CD14-positive monocyte (primary cell): Measurements from ENCODE around the gene DDX5. TPM values are rescaled to one million over a fixed set of nuclear protein-coding genes. Genes with fewer than 3 reads are reported as not detected.
A peak's percentile ranks its signal among the peaks of the same experiment; 100 is the strongest.

Experiments used
- DNase-seq, 3 donors: peaks; one replicate each; pipeline ENCODE4 v3.0.0-alpha.2; 2011 to 2022
- H2AFZ ChIP-seq: 2 replicates; pipeline ENCODE4 v1.6.0; 2012; ENCODE audit warnings: mild to moderate bottlenecking, low read depth, low read length, inconsistent platforms; ENCODE audit not compliant: insufficient read depth, poor library complexity, severe bottlenecking
- H3K27ac ChIP-seq, 2 donors: 1 replicate in 1 of 2; 2 replicates in 1 of 2; pipeline ENCODE4 v1.5.1; 2012 to 2013; ENCODE audit warnings: low read length in 2 of 2, control low read depth in 1 of 2, inconsistent platforms in 1 of 2, low read depth in 1 of 2, mild to moderate bottlenecking in 1 of 2
- H3K27me3 ChIP-seq, 2 donors: one replicate each; pipeline versions ENCODE4 v1.6.0 to v1.6.1; 2011 to 2013; ENCODE audit warnings: low read length in 2 of 2; ENCODE audit not compliant: control insufficient read depth in 2 of 2, insufficient read depth in 2 of 2
- H3K36me3 ChIP-seq, 2 donors: replicated peaks in 1 of 2; 1 replicate in 1 of 2; 2 replicates in 1 of 2; pipeline versions ENCODE4 v1.5.1 to v1.6.1; 2012 to 2013; ENCODE audit warnings: low read length in 2 of 2, control low read depth in 1 of 2, inconsistent platforms in 1 of 2, mild to moderate bottlenecking in 1 of 2; ENCODE audit not compliant: insufficient read depth in 2 of 2, control insufficient read depth in 1 of 2
- H3K4me1 ChIP-seq, 2 donors: 1 replicate in 1 of 2; 2 replicates in 1 of 2; pipeline versions ENCODE4 v1.5.1 to v1.6.1; 2012 to 2013; ENCODE audit warnings: low read length in 2 of 2, control low read depth in 1 of 2, inconsistent platforms in 1 of 2, mild to moderate bottlenecking in 1 of 2, moderate library complexity in 1 of 2; ENCODE audit not compliant: insufficient read depth in 2 of 2, control insufficient read depth in 1 of 2
- H3K4me2 ChIP-seq: replicated peaks from 2 replicates; pipeline ENCODE3; 2012; ENCODE audit warnings: low read length, moderate library complexity, mild to moderate bottlenecking; ENCODE audit not compliant: poor library complexity, severe bottlenecking; ENCODE audit errors: extremely low read depth
- H3K4me3 ChIP-seq, 3 experiments: fragments of 200-600 bp in 1 of 3; sonication (generic) in 1 of 3; replicated peaks in 1 of 3; 1 replicate in 2 of 3; 2 replicates in 1 of 3; pipeline ENCODE4 v1.5.1; 2011 to 2013; ENCODE audit warnings: low read length in 3 of 3, mild to moderate bottlenecking in 3 of 3, control low read depth in 2 of 3, low read depth in 2 of 3, inconsistent platforms in 1 of 3, moderate library complexity in 1 of 3
- H3K79me2 ChIP-seq: 2 replicates; pipeline ENCODE4 v1.6.0; 2012; ENCODE audit warnings: mild to moderate bottlenecking, control low read depth, inconsistent platforms, low read length, moderate library complexity; ENCODE audit not compliant: insufficient read depth
- H3K9ac ChIP-seq: 2 replicates; pipeline ENCODE4 v1.6.0; 2017; ENCODE audit warnings: low read length, mild to moderate bottlenecking; ENCODE audit not compliant: insufficient read depth, poor library complexity, severe bottlenecking
- H3K9me3 ChIP-seq, 2 donors: replicated peaks in 1 of 2; 1 replicate in 1 of 2; 2 replicates in 1 of 2; pipeline versions ENCODE4 v1.5.1 to v1.6.1; 2012 to 2013; ENCODE audit warnings: low read length in 2 of 2, control low read depth in 1 of 2; ENCODE audit not compliant: control insufficient read depth in 1 of 2, insufficient read depth in 1 of 2
- H4K20me1 ChIP-seq: 2 replicates; pipeline ENCODE4 v1.6.0; 2012; ENCODE audit warnings: mild to moderate bottlenecking, low read length, control low read depth, moderate library complexity; ENCODE audit not compliant: insufficient read depth
- H3K27ac Mint-ChIP-seq, 7 donors: one replicate each; pipeline ENCODE4 v1.8.0; 2020; ENCODE audit warnings: mild to moderate bottlenecking in 7 of 7, mixed read lengths in 7 of 7, moderate library complexity in 6 of 7, inconsistent platforms in 2 of 7
- H3K27me3 Mint-ChIP-seq, 3 donors: one replicate each; pipeline ENCODE4 v1.8.0; 2021 to 2022; ENCODE audit warnings: low read depth in 3 of 3, mild to moderate bottlenecking in 3 of 3, mixed read lengths in 3 of 3, moderate library complexity in 3 of 3, inconsistent platforms in 1 of 3
- H3K36me3 Mint-ChIP-seq, 2 donors: one replicate each; pipeline ENCODE4 v1.8.0; 2020; ENCODE audit warnings: mixed read lengths in 2 of 2, inconsistent platforms in 1 of 2, mild to moderate bottlenecking in 1 of 2
- H3K4me1 Mint-ChIP-seq: one replicate; pipeline ENCODE4 v1.8.0; 2020; ENCODE audit warnings: mild to moderate bottlenecking, mixed read lengths
- H3K4me3 Mint-ChIP-seq, 2 donors: one replicate each; pipeline ENCODE4 v1.8.0; 2020; ENCODE audit warnings: mild to moderate bottlenecking in 2 of 2, mixed read lengths in 2 of 2, moderate library complexity in 1 of 2
- H3K9me3 Mint-ChIP-seq, 7 donors: one replicate each; pipeline ENCODE4 v1.8.0; 2020 to 2022; ENCODE audit warnings: mixed read lengths in 7 of 7, mild to moderate bottlenecking in 6 of 7, moderate library complexity in 6 of 7, inconsistent platforms in 2 of 7
- WGBS: methylation state at CpG from one replicate; pipeline ENCODE4 v1.1.5; 2013; ENCODE audit warnings: missing lambda C conversion rate; ENCODE audit not compliant: insufficient coverage; 5-methylcytosine and 5-hydroxymethylcytosine counted together
- intact Hi-C, 2 donors: fragments of 100-400 bp; cut with micrococcal nuclease; formaldehyde crosslinking; loops; one replicate each; pipeline versions ENCODE4 v1.15.0 to v1.15.1; 2023
- polyA plus RNA-seq, 3 donors: library from polyadenylated mRNA; depleted of rRNA in 1 of 3; unstranded in 2 of 3; stranded (reverse) in 1 of 3; fragments of 300-500 nt in 2 of 3; fragments of >200 nt in 1 of 3; fragmentation: Illumina TruSeq in 2 of 3; gene quantifications; 1 replicate in 2 of 3; 2 replicates in 1 of 3; pipeline ENCODE4 v1.2.3, GENCODE V29; 2012 to 2021
- TF ChIP-seq, protein P1 (sequence below): fragments of 200-600 bp; IDR thresholded peaks from one replicate; pipeline ENCODE4 v1.8.0; 2022; ENCODE audit warnings: antibody characterized with exemption, mild to moderate bottlenecking

Gene DDX5
- polyA plus RNA-seq, 3 donors, result 642 to 2,061 (median 777) TPM

DNA sequence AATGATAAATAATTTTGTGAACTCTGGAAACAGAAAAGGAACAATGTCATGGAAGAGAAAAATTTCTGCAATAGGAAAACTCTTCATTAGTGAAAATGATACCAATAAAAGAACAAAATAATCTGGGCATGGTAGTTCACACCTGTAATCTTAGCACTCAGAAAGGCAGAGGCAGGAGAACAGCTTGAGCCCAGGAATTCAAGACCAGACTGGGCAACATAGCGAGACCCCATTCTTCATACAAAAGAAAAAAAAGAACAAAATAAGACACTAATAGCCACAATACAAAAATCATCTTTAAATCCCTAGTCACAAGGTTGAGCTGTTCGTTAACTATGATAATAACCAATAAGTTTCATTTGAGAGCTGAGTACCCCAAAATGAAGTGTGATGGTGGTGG lies 17.8 kb downstream of the DDX5 start:
- H3K36me3 Mint-ChIP-seq, result peaks cover 59 to 81% of the 10 kb centered on the region in 2 donors
- H3K27me3 Mint-ChIP-seq, result peaks cover 0 to 3% (median 1%) of the 10 kb centered on the region in 3 donors
- intact Hi-C loops, result loop anchor here in 1 of 2 donors (5.0 kb wide), 1 partner anchor 181 kb away; no protein-coding TSS in a partner anchor
- TF ChIP-seq, protein P1, sequence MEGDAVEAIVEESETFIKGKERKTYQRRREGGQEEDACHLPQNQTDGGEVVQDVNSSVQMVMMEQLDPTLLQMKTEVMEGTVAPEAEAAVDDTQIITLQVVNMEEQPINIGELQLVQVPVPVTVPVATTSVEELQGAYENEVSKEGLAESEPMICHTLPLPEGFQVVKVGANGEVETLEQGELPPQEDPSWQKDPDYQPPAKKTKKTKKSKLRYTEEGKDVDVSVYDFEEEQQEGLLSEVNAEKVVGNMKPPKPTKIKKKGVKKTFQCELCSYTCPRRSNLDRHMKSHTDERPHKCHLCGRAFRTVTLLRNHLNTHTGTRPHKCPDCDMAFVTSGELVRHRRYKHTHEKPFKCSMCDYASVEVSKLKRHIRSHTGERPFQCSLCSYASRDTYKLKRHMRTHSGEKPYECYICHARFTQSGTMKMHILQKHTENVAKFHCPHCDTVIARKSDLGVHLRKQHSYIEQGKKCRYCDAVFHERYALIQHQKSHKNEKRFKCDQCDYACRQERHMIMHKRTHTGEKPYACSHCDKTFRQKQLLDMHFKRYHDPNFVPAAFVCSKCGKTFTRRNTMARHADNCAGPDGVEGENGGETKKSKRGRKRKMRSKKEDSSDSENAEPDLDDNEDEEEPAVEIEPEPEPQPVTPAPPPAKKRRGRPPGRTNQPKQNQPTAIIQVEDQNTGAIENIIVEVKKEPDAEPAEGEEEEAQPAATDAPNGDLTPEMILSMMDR, result no peak
- H3K4me1 Mint-ChIP-seq, result peaks cover 6% of the 10 kb centered on the region
- Histone ChIP-seq H3K4me3 (no peak overlapping the region), H4K20me1 (no peaks in the 10 kb centered on the region), H3K9me3 (no peaks in the 10 kb centered on the region), H3K4me1 (peaks cover 7 to 8% of the 10 kb centered on the region in 2 donors), H3K4me2 (no peak overlapping the region), H3K36me3 (peaks cover 65 to 88% of the 10 kb centered on the region in 2 donors), H2AFZ (no peak overlapping the region), H3K27me3 (no peaks in the 10 kb centered on the region), H3K9ac (no peak overlapping the region), H3K79me2 (peaks cover 28% of the 10 kb centered on the region), H3K27ac (no peak overlapping the region)
- no CpG with 5 or more reads among the region's 2 CpGs for WGBS
- H3K4me3 Mint-ChIP-seq, result no peak overlapping the region
- DNase-seq, result no peak
- H3K9me3 Mint-ChIP-seq, result no peaks in the 10 kb centered on the region
- H3K27ac Mint-ChIP-seq, result peak overlapping the region in 2 of 7 donors; percentile 30 to 41

GRCh38 chr17:64484380-64484779 lies 21.7 kb downstream of the DDX5 start:
- H3K27ac Mint-ChIP-seq, result peak overlapping the region in 4 of 7 donors; percentile 48 to 81 (median 68)
- H3K4me1 ChIP-seq, result peaks cover 5% of the 10 kb centered on the region in 2 donors

More at GRCh38 chr17:64484380-64484779, 21.7 kb downstream of the DDX5 start:
- H3K36me3 Mint-ChIP-seq, result peaks cover 55 to 83% of the 10 kb centered on the region in 2 donors
- Histone ChIP-seq H3K9me3 (no peaks in the 10 kb centered on the region), H2AFZ (no peak overlapping the region), H3K4me2 (no peak overlapping the region), H3K9ac (no peak overlapping the region), H3K36me3 (peaks cover 63 to 88% of the 10 kb centered on the region in 2 donors), H3K79me2 (no peaks in the 10 kb centered on the region), H4K20me1 (no peaks in the 10 kb centered on the region), H3K4me3 (no peak overlapping the region), H3K27ac (peak overlapping the region in 1 of 2 donors; percentile 6), H3K27me3 (no peaks in the 10 kb centered on the region)
- TF ChIP-seq, protein P1, result no peak
- H3K4me1 Mint-ChIP-seq, result peaks cover 6% of the 10 kb centered on the region
- H3K9me3 Mint-ChIP-seq, result no peaks in the 10 kb centered on the region
- 80% methylated on average over 1 of the region's 3 CpGs for WGBS
- intact Hi-C loops, result no loop called here
- DNase-seq, result no peak
- H3K27me3 Mint-ChIP-seq, result peaks cover 0 to 3% (median 1%) of the 10 kb centered on the region in 3 donors
- H3K4me3 Mint-ChIP-seq, result no peak overlapping the region
